HFF-Myc (cell line): ENCODE data around the gene ZNF273.
"Not testable (repeated sequence)": the region's sequence is repeated elsewhere in the genome, so short reads cannot be mapped to it uniquely, and the experiment has no call there.

Experiments
- DNase-seq: peaks from one replicate; pipeline ENCODE4 v3.0.0-alpha.2; 2011; ENCODE audit warnings: low read depth; ENCODE audit errors: extremely low read depth
- H3K4me3 ChIP-seq: replicated peaks from 2 replicates; pipeline ENCODE4 v1.5.1; 2011; ENCODE audit warnings: low read depth, mild to moderate bottlenecking, control low read depth, low read length
- TF ChIP-seq, protein P1 (sequence below): IDR thresholded peaks from 2 replicates; pipeline ENCODE4 v1.5.1; 2012; ENCODE audit warnings: mild to moderate bottlenecking, low read depth, low read length, control low read depth; ENCODE audit errors: missing control alignments

The ZNF273 gene

DNA sequence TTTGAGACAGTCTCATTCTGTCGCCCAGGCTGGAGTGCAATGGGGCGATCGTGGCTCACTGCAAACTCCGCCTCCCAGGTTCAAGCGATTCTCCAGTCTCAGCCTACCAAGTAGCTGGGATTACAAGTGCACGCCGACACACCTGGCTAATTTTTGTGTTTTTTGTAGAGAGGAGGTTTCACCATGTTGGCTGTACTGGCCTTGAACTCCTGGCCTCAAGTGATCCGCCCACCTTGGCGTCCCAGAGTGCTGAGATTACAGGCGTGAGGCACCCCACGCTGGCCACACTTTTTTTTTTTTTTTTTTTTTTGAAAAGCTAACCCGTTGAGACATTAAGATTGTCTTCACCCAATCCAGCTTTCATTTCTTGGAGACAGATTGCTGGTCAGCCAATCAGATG is 2.1 kb downstream of the ZNF273 start:
- TF ChIP-seq, protein P1, sequence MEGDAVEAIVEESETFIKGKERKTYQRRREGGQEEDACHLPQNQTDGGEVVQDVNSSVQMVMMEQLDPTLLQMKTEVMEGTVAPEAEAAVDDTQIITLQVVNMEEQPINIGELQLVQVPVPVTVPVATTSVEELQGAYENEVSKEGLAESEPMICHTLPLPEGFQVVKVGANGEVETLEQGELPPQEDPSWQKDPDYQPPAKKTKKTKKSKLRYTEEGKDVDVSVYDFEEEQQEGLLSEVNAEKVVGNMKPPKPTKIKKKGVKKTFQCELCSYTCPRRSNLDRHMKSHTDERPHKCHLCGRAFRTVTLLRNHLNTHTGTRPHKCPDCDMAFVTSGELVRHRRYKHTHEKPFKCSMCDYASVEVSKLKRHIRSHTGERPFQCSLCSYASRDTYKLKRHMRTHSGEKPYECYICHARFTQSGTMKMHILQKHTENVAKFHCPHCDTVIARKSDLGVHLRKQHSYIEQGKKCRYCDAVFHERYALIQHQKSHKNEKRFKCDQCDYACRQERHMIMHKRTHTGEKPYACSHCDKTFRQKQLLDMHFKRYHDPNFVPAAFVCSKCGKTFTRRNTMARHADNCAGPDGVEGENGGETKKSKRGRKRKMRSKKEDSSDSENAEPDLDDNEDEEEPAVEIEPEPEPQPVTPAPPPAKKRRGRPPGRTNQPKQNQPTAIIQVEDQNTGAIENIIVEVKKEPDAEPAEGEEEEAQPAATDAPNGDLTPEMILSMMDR = no peak
- DNase-seq = no peak
- no peak overlapping the region for H3K4me3 ChIP-seq

- TF ChIP-seq, protein P1 = no peak
- H3K4me3 ChIP-seq = no peak overlapping the region
- DNase-seq = no peak
Observed at GRCh38 chr7:64905547-64905946, 2.5 kb downstream of the ZNF273 start.

GRCh38 chr7:64907641-64908326 is 4.7 kb downstream of the ZNF273 start:
- no peak for DNase-seq
- TF ChIP-seq, protein P1 = no peak
- no peak overlapping the region for H3K4me3 ChIP-seq

GRCh38 chr7:64908358-64908757 is 5.3 kb downstream of the ZNF273 start:
- TF ChIP-seq, protein P1 = no peak
- H3K4me3 ChIP-seq = no peak overlapping the region

DNA sequence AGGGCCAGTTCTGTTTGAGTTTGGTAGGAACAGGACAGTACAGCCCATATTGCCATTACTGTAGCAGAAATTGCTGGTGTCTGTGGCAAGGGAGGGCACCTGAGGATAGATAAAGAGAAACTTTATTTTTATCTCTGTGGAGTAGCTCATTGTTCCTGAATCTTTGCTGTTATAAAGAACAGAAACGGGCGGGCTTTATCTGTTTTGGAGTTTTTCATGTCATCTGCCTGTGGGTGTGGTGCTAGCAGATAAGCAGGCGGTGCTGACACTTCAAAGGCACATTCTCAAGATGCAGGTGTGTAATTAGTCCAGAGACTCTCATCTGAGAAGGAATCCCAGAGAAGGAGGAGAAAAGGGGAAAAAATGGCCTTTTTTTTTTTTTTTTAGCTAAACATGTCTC is 11.5 kb downstream of the ZNF273 start:
- DNase-seq = no peak
- no peak overlapping the region for H3K4me3 ChIP-seq
- TF ChIP-seq, protein P1 = no peak

More at GRCh38 chr7:64908358-64908757, 5.3 kb downstream of the ZNF273 start:
- no peak for DNase-seq

DNA sequence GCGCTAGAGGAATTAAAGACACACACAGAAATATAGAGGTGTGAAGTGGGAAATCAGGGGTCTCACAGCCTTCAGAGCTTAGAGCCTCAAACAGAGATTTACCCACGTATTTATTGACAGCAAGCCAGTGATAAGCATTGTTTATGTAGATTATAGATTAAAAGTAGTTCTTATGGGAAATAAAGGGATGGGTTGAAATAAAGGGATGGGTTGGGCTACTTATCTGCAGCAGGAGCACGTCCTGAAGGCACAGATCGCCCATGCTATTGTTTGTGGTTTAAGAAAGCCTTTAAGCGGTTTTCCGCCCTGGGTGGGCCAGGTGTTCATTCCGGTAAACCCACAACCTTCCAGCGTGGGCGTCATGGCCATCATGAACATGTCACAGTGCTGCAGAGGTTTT is 12.2 kb downstream of the ZNF273 start:
- H3K4me3 ChIP-seq = not testable (repeated sequence)

DNA sequence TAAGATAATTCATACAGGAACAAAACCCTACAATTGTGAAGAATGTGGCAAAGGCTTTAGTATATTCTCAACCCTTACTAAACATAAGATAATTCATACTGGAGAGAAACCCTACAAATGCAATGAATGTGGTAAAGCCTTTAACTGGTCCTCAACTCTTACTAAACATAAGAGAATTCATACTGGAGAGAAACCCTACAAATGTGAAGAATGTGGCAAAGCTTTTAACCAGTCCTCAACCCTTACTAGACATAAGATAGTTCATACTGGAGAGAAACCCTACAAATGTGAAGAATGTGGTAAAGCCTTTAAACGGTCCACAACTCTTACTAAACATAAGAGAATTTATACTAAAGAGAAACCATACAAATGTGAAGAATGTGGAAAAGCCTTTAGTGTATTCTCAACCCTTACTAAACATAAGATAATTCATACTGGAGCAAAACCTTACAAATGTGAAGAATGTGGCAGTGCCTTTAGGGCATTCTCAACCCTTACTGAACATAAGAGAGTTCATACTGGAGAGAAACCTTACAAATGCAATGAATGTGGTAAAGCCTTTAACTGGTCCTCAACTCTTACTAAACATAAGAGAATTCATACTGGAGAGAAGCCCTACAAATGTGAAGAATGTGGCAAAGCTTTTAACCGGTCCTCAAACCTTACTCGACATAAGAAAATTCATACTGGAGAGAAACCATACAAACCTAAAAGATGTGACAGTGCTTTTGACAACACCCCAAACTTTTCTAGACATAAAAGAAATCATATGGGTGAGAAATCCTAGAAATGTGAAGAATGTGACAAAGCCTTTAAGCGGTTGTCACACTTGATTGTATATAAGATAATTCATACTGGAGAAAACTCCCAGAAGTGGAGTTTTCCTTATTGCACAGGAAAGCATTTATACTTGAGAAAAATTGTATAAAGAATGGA is 25.4 kb downstream of the ZNF273 start:
- not testable (repeated sequence) for H3K4me3 ChIP-seq, DNase-seq

More for the DNA sequence above, 12.2 kb downstream of the ZNF273 start:
- DNase-seq = not testable (repeated sequence)
